NT2/D1 (cell line): Measurements from ENCODE around the gene CALML6.

Source experiments
- DNase-seq: peaks from one replicate; pipeline ENCODE4 v3.0.0-alpha.2; 2011; ENCODE audit warnings: low read depth, low spot score
- H3K27me3 ChIP-seq: 2 replicates; pipeline ENCODE4 v1.6.0; 2011; ENCODE audit warnings: mild to moderate bottlenecking; ENCODE audit not compliant: insufficient read length, insufficient read depth
- H3K36me3 ChIP-seq: 2 replicates; pipeline ENCODE4 v1.6.1; 2011; ENCODE audit warnings: mild to moderate bottlenecking, low read length, mixed read lengths; ENCODE audit not compliant: insufficient read depth, insufficient read length
- H3K4me1 ChIP-seq: 2 replicates; pipeline ENCODE4 v1.5.1; 2011; ENCODE audit not compliant: insufficient read depth, insufficient read length
- H3K4me3 ChIP-seq: 2 replicates; pipeline ENCODE4 v1.5.1; 2011; ENCODE audit warnings: low read depth; ENCODE audit not compliant: insufficient read length
- H3K9ac ChIP-seq: 2 replicates; pipeline ENCODE4 v1.6.0; 2011; ENCODE audit warnings: low read depth; ENCODE audit not compliant: insufficient read length
- H3K9me3 ChIP-seq: 2 replicates; pipeline ENCODE4 v1.5.1; 2011; ENCODE audit warnings: mild to moderate bottlenecking, low read length; ENCODE audit not compliant: insufficient read depth
- SUZ12 ChIP-seq: IDR thresholded peaks from 2 replicates; pipeline ENCODE4 v1.6.1; 2011; ENCODE audit not compliant: insufficient read length, insufficient read depth; ENCODE audit errors: extremely low read depth
- YY1 ChIP-seq: IDR thresholded peaks from 2 replicates; pipeline ENCODE4 v1.6.1; 2011; ENCODE audit not compliant: insufficient read length, insufficient read depth
- ZNF274 ChIP-seq: IDR thresholded peaks from 2 replicates; pipeline ENCODE4 v1.6.1; 2011; ENCODE audit warnings: mild to moderate bottlenecking, low read depth, low read length

Gene CALML6

GRCh38 chr1:1966071-1966740 lies 51.1 kb downstream of the CALML6 start:
- Histone ChIP-seq H3K9ac (no peak overlapping the region), H3K9me3 (no peaks in the 10 kb centered on the region), H3K36me3 (no peaks in the 10 kb centered on the region), H3K4me1 (peaks cover 3% of the 10 kb centered on the region), H3K27me3 (no peaks in the 10 kb centered on the region), H3K4me3 (no peak overlapping the region)
- DNase-seq = no peak
- no peak for TF ChIP-seq SUZ12
- TF ChIP-seq ZNF274 = no peak
- no peak for TF ChIP-seq YY1
